Subcutaneous adipose tissue (tissue), 4 donors: ENCODE results near the gene DNM3. TPM values are rescaled to one million over a fixed set of nuclear protein-coding genes. Genes with fewer than 3 reads are reported as not detected.

Source experiments
- total RNA-seq, 4 donors: library from RNA; depleted of rRNA; stranded (reverse); fragments of >200 nt; gene quantifications; one replicate each; pipeline ENCODE4 v1.1.0, GENCODE V29; 2016
- TF ChIP-seq, protein P1 (sequence below): fragments of 450-650 bp; IDR thresholded peaks from one replicate; pipeline ENCODE4 v1.5.1; 2016; ENCODE audit warnings: low read depth, mild to moderate bottlenecking, control low read depth, antibody characterized with exemption, moderate library complexity

The DNM3 gene
- total RNA-seq, 4 donors from 2014 or later = 4.1 to 8.8 (median 7.6) TPM

DNA sequence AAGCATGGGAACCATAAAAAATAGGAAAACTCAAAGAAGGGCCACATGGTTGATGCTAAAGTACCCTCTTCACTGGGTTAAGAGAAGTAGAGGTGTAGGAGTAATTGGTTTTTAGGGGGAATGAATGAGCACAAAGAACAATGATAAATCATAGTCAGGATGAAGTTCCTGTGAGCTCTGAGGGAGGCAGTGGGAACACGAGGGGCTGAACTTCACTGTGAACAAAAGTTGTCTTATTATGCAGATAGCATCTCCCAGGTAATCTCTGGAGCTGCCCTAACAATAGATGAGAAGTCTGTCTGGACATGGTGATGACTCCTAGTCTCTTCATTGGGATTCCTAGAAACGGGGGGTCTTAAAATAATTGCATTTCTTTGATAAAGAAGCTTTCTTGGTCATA is 127.9 kb downstream of the DNM3 start:
- TF ChIP-seq, protein P1, sequence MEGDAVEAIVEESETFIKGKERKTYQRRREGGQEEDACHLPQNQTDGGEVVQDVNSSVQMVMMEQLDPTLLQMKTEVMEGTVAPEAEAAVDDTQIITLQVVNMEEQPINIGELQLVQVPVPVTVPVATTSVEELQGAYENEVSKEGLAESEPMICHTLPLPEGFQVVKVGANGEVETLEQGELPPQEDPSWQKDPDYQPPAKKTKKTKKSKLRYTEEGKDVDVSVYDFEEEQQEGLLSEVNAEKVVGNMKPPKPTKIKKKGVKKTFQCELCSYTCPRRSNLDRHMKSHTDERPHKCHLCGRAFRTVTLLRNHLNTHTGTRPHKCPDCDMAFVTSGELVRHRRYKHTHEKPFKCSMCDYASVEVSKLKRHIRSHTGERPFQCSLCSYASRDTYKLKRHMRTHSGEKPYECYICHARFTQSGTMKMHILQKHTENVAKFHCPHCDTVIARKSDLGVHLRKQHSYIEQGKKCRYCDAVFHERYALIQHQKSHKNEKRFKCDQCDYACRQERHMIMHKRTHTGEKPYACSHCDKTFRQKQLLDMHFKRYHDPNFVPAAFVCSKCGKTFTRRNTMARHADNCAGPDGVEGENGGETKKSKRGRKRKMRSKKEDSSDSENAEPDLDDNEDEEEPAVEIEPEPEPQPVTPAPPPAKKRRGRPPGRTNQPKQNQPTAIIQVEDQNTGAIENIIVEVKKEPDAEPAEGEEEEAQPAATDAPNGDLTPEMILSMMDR = no peak

DNA sequence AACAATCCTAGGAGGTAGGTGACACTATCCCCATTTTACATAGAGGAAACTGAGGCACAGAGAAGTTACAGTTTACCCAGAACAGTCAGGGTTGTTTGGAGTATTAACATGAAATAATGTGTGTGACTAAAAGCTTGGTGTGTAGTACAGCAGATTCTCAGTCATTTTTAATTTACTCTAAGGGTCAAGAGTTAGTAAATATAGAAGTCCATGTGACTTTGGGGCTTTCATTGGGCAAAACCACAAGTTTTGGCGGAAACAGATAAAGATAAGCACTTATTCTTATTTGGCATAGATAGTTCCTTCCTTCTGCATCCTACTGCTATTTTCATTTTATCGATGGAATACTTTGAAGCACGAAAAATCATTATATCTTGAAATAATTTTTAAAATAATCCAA is 128.5 kb downstream of the DNM3 start:
- TF ChIP-seq, protein P1 = no peak

DNA sequence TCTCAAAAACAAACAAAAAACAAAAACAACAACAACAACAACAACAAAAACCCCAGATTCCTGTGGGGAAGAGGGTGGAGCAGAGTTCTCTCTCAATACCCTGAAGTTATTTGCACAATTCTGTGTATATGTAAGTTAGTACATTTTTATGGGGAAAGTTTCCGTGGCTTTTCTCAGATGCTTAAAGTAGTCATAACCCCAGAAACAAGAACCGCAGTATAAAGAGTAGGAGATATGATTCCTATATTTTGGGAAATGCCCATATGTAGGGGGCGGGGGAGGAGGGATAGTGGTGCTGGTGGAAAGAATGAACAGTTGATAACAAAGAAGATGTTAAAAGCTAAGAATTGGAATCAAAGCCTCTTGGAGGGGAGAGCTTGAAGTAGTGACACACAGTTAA is 131.5 kb downstream of the DNM3 start:
- TF ChIP-seq, protein P1 = no peak

DNA sequence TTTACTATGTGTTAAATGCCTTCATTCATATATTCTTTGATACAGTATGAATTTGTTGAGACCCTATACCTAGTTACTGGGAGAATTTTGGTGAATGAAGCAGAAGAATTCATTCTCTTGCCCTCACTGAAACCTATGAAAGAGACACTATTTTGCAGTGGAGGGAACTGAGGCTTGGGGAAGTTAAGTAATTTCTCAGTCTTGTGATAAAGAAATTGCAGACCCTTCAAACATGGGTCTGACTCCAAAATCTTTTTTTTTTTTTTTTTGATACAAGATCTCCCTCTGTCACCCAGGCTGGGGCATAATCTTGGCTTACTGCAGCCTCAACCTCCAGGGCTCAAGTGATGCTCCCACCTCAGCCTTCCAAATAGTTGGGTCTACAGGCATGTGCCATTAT is 132.1 kb downstream of the DNM3 start:
- TF ChIP-seq, protein P1 = no peak

DNA sequence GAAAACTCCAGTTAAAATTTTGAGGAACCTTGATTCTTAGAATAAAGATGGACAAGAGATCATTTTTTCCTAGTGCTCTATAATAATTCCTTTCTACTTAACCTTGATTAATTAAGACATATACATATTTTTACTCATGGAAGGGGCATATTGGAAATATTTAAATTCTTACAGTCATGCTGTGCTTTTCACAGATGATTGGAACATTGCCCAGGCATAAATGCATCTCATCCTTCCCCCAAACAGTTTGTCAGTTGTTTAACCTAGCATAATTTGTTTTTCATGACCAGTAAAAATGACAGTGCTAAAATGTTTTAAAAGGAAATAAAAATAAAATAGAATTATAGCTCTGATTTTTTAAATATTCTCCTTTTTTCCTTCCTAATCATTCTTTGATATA is 140.0 kb downstream of the DNM3 start:
- TF ChIP-seq, protein P1 = no peak

DNA sequence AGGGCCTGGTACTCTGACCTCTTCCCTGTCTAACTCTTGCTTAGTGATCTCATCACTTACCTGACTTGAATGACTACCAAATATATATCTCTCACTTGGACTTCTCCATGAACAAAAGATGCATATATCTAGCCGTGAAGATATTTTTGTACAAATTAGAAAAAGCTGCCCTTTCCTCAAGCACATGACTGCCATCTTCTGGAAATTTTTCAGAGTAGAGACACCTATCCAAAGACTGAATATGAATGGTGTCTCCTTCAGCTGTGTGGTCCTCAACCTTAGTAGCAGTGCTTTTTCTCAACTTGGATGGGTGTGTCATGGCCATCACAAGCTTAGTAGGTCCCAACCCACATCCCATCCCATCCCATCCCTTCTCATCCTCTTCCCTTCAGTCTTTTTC is 142.3 kb downstream of the DNM3 start:
- TF ChIP-seq, protein P1 = no peak

DNA sequence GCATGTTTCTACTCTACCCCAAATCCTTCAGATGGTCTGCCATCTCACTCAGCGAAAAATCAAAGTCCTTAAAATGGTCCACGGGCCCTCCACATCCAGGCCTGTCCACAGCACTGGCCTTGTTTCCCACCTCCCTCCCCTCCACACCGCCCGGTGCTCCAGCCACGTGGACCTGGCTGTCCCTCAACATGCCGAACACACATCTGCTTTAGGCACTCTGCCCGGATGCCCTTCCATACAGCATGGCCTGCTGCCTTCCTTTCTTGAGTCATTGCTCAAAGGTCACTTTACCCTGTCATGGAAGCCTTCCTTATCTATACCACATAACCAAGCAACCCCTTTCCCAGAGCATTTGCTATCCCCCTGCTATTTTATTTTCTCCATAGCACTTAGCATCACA is 143.0 kb downstream of the DNM3 start:
- TF ChIP-seq, protein P1 = no peak
